BJ (cell line): Measurements from ENCODE around the gene BCAS4. TPM values are rescaled to one million over a fixed set of nuclear protein-coding genes. Genes with fewer than 3 reads are reported as not detected.
"Not testable (repeated sequence)": the region's sequence is repeated elsewhere in the genome, so short reads cannot be mapped to it uniquely, and the experiment has no call there.

Experiments
- CTCF ChIA-PET: fragments of 350-600 bp; formaldehyde crosslinking; extraction: SDS; loops from one replicate; lab custom pipeline; 2021; ENCODE audit warnings: antibody characterized with exemption, inconsistent platforms; lab: Yijun Ruan, JAX
- POLR2A ChIA-PET: fragments of 300-600 bp; sonication (Branson Sonifier 250); formaldehyde crosslinking; extraction: SDS; loops from one replicate; lab custom pipeline; 2021; ENCODE audit warnings: antibody characterized with exemption; lab: Charles Lee
- DNase-seq: peaks from one replicate; pipeline ENCODE4 v3.0.0-alpha.2; 2011; ENCODE audit warnings: low read depth
- H3K27me3 ChIP-seq: 2 replicates; pipeline ENCODE4 v1.6.0; 2011; ENCODE audit warnings: low read length; ENCODE audit not compliant: control insufficient read depth, insufficient read depth
- H3K36me3 ChIP-seq: 2 replicates; pipeline ENCODE4 v1.5.1; 2011; ENCODE audit warnings: low read length; ENCODE audit not compliant: control insufficient read depth, insufficient read depth
- H3K4me3 ChIP-seq: 2 replicates; pipeline ENCODE4 v1.5.1; 2011; ENCODE audit warnings: low read depth, mild to moderate bottlenecking, control low read depth, low read length
- CTCF ChIP-seq: IDR thresholded peaks from 2 replicates; pipeline ENCODE4 v1.5.1; 2011; ENCODE audit warnings: low read depth, mild to moderate bottlenecking, control low read depth, inconsistent platforms, low read length, moderate library complexity; ENCODE audit not compliant: insufficient read depth
- polyA plus RNA-seq: library from polyadenylated mRNA; depleted of rRNA; stranded (reverse); fragments of >200 nt; gene quantifications from 2 replicates; pipeline ENCODE4 v1.2.3, GENCODE V29; 2011

BCAS4 gene
- polyA plus RNA-seq, 1 experiment, result 31.6 TPM

- no peak overlapping the region for H3K4me3 ChIP-seq
- POLR2A ChIA-PET, result no interaction called here
- CTCF ChIA-PET, result no interaction called here
- DNase-seq, result no peak
- no peak for TF ChIP-seq CTCF
- no peaks in the 10 kb centered on the region; the same call in 1 of the 2 replicates for H3K27me3 ChIP-seq
- H3K36me3 ChIP-seq, result no peaks in the 10 kb centered on the region
Observed at GRCh38 chr20:50758992-50759391, 35.9 kb upstream of the BCAS4 start.

GRCh38 chr20:50759678-50760077, 35.2 kb upstream of the BCAS4 start:
- no peak for DNase-seq
- TF ChIP-seq CTCF, result no peak

GRCh38 chr20:50762045-50762422, 32.8 kb upstream of the BCAS4 start:
- no peak overlapping the region for H3K4me3 ChIP-seq
- no peak for DNase-seq
- ChIA-PET CTCF (interaction anchor here (2.9 kb wide), 1 partner anchor 12 kb away, joined by 8 read pairs; no protein-coding TSS in a partner anchor), POLR2A (no interaction called here)
- no peaks in the 10 kb centered on the region for H3K36me3 ChIP-seq
- no peaks in the 10 kb centered on the region; the same call in 1 of the 2 replicates for H3K27me3 ChIP-seq
- no peak for TF ChIP-seq CTCF

More at GRCh38 chr20:50759678-50760077, 35.2 kb upstream of the BCAS4 start:
- CTCF ChIA-PET, result no interaction called here
- Histone ChIP-seq H3K4me3 (no peak overlapping the region), H3K27me3 (no peaks in the 10 kb centered on the region; the same call in 1 of the 2 replicates), H3K36me3 (no peaks in the 10 kb centered on the region)
- POLR2A ChIA-PET, result no interaction called here

GRCh38 chr20:50762435-50763220, 32.2 kb upstream of the BCAS4 start:
- ChIA-PET POLR2A (no interaction called here), CTCF (interaction anchor here (0.6 to 2.9 kb wide), 3 partner anchors 11 to 23 kb away, joined by 3 to 8 read pairs (median 4); no protein-coding TSS in a partner anchor)
- Histone ChIP-seq H3K27me3 (no peaks in the 10 kb centered on the region), H3K36me3 (no peaks in the 10 kb centered on the region), H3K4me3 (no peak overlapping the region)
- no peak for DNase-seq
- TF ChIP-seq CTCF, result no peak

GRCh38 chr20:50763550-50764458, 31.1 kb upstream of the BCAS4 start:
- H3K27me3 ChIP-seq, H3K36me3 ChIP-seq, POLR2A ChIA-PET, H3K4me3 ChIP-seq, DNase-seq: not testable (repeated sequence)
- CTCF ChIA-PET, result interaction anchor here (0.6 to 2.9 kb wide), 3 partner anchors 12 to 111 kb away, joined by 3 to 8 read pairs (median 6); no protein-coding TSS in a partner anchor

GRCh38 chr20:50765251-50765650, 29.6 kb upstream of the BCAS4 start:
- H3K27me3 ChIP-seq, POLR2A ChIA-PET, H3K36me3 ChIP-seq, DNase-seq, H3K4me3 ChIP-seq: not testable (repeated sequence)
- CTCF ChIA-PET, result interaction anchor here (0.7 to 1.8 kb wide), 7 partner anchors 9 to 139 kb away, joined by 3 to 6 read pairs (median 3); partner anchors contain the start of gene BCAS4
